ENCODE results near the gene STX18. TPM values are rescaled to one million over a fixed set of nuclear protein-coding genes. Genes with fewer than 3 reads are reported as not detected.
"Not testable (repeated sequence)": the region's sequence is repeated elsewhere in the genome, so short reads cannot be mapped to it uniquely, and the experiment has no call there.

STX18 gene
- total RNA-seq, 2 donors from 2014 or later: 18.5 to 39.8 TPM

DNA sequence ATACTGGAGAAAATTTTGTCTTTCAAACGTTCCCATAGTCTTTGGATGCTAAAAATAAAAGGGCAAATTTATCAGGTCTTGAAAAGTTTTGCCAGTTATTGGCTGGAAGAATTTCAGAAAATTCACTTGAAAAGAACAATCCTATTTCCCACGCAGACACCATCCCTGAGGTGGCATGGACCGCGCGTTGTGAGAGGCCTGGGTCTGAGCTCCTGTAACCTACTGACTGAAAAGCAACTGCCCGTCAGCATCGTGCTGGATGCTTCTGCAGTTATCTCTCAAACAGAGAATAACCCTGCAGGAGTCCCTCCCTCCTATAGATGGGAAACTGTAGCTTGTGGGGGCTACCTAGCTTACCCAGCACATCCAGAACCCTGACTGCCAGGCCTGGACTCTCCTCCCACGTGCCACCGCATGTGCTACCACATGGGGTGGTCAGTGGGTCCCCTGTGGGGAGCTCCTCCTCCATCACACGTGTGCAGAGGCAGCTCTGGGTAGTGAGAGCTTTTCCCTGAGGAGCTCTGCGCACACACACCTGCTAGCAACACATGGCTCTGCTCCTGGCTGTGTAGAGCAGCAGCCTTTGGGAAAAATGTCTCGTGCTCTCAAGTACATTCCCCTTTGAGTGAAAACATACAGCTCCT, 118.9 kb downstream of the STX18 start:
- TF ChIP-seq, protein P1, sequence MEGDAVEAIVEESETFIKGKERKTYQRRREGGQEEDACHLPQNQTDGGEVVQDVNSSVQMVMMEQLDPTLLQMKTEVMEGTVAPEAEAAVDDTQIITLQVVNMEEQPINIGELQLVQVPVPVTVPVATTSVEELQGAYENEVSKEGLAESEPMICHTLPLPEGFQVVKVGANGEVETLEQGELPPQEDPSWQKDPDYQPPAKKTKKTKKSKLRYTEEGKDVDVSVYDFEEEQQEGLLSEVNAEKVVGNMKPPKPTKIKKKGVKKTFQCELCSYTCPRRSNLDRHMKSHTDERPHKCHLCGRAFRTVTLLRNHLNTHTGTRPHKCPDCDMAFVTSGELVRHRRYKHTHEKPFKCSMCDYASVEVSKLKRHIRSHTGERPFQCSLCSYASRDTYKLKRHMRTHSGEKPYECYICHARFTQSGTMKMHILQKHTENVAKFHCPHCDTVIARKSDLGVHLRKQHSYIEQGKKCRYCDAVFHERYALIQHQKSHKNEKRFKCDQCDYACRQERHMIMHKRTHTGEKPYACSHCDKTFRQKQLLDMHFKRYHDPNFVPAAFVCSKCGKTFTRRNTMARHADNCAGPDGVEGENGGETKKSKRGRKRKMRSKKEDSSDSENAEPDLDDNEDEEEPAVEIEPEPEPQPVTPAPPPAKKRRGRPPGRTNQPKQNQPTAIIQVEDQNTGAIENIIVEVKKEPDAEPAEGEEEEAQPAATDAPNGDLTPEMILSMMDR (IDR thresholded peaks at IDR 0.05): no peak
- no peak for ATAC-seq (ENCODE audit: insufficient number of reproducible peaks, low FRiP score, low read depth)
- Histone ChIP-seq H3K4me1 (ENCODE audit: control insufficient read depth in 1 of 2, low read depth in 2 of 2) (no peaks in the 10 kb centered on the region), H3K36me3 (peaks cover 57% of the 10 kb centered on the region), H3K4me3 (no peak overlapping the region), H3K9me3 (no peaks in the 10 kb centered on the region), H3K27ac (no peak overlapping the region), H3K27me3 (replicated peaks; ENCODE audit: insufficient read depth) (no peaks in the 10 kb centered on the region)
- no peak for DNase-seq (ENCODE audit: low spot score)

DNA sequence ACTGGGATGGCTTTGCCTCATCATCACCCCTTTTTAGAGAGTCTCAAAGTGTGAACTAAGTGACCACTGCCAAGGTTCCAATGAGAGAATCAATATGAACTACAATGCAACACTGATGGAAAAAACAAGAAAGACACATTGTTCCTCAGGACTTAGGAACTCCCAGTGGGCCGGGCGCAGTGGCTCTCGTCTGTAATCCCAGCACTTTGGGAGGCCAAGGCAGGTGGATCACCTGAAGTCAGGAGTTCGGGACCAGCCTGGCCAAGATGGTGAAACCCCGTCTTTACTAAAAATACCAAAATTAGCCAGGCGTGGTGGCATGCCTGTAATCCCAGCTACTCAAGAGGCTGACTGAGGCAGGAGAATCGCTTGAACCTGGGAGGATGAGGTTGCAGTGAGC, 119.7 kb downstream of the STX18 start:
- H3K4me1 ChIP-seq (ENCODE audit: control insufficient read depth in 1 of 2, low read depth in 2 of 2); DNase-seq (ENCODE audit: low spot score); H3K27me3 ChIP-seq (replicated peaks; ENCODE audit: insufficient read depth); H3K9me3 ChIP-seq; ATAC-seq (ENCODE audit: insufficient number of reproducible peaks, low FRiP score, low read depth); H3K4me3 ChIP-seq; H3K27ac ChIP-seq: not testable (repeated sequence)
- H3K36me3 ChIP-seq: peaks cover 59% of the 10 kb centered on the region

- Histone ChIP-seq H3K36me3 (peaks cover 59% of the 10 kb centered on the region), H3K4me1 (ENCODE audit: control insufficient read depth in 1 of 2, low read depth in 2 of 2) (no peaks in the 10 kb centered on the region), H3K4me3 (no peak overlapping the region), H3K27me3 (replicated peaks; ENCODE audit: insufficient read depth) (no peaks in the 10 kb centered on the region), H3K9me3 (no peaks in the 10 kb centered on the region), H3K27ac (no peak overlapping the region)
- DNase-seq (ENCODE audit: low spot score) (no peak), ATAC-seq (ENCODE audit: insufficient number of reproducible peaks, low FRiP score, low read depth) (no peak)
- TF ChIP-seq, protein P1 (IDR thresholded peaks at IDR 0.05): no peak
Observed at GRCh38 chr4:4421356-4421755, 120.5 kb downstream of the STX18 start.

DNA sequence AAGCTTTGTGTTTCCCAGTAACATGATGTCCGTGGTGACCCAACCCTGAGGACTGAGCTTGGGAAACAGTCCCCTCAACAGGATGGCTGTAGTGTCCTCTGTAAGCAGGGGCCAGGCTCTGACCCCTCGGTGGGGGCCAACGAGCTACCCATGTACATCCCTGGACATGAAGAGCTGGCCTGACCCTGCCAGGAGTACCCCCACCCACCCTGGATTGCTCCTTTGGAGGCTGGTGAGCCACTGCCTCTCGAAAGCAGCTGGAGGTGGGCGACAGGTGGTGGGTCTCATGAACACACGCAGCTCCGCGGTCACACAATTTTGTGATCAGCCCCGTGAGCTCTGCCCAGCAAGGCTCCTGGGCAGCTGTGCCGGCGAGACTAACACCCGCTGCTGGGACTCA, 121.4 kb downstream of the STX18 start:
- Histone ChIP-seq H3K4me1 (ENCODE audit: control insufficient read depth in 1 of 2, low read depth in 2 of 2) (no peaks in the 10 kb centered on the region), H3K36me3 (peaks cover 59% of the 10 kb centered on the region), H3K27me3 (replicated peaks; ENCODE audit: insufficient read depth) (no peaks in the 10 kb centered on the region), H3K9me3 (no peaks in the 10 kb centered on the region), H3K4me3 (no peak overlapping the region), H3K27ac (no peak overlapping the region)
- TF ChIP-seq, protein P1 (IDR thresholded peaks at IDR 0.05): no peak
- DNase-seq (ENCODE audit: low spot score): no peak
- no peak for ATAC-seq (ENCODE audit: insufficient number of reproducible peaks, low FRiP score, low read depth)

DNA sequence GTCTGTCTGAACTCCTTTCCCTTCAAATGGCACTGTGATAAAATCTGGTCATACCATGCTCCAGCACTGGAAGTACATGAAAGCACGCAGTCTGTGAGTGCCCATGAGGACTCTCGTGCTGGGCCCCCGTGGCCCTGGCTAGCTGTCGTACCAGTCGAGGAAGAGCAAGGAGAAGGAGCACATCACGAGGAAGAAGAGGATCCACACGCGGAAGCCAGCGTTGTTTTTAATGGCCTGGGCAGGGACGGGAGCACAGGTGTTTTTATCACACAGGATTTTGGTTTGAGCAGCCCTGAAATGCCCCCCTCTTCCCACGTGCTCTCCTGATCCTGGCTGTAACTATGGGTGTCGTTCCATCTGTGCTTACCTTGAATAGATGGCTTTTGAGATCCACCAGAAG, 122.0 kb downstream of the STX18 start:
- Histone ChIP-seq H3K9me3 (no peaks in the 10 kb centered on the region), H3K4me1 (ENCODE audit: control insufficient read depth in 1 of 2, low read depth in 2 of 2) (no peaks in the 10 kb centered on the region), H3K4me3 (no peak overlapping the region), H3K27me3 (replicated peaks; ENCODE audit: insufficient read depth) (no peaks in the 10 kb centered on the region), H3K36me3 (peaks cover 60% of the 10 kb centered on the region), H3K27ac (no peak overlapping the region)
- TF ChIP-seq, protein P1 (IDR thresholded peaks at IDR 0.05): no peak
- DNase-seq (ENCODE audit: low spot score): no peak
- no peak for ATAC-seq (ENCODE audit: insufficient number of reproducible peaks, low FRiP score, low read depth)
